Activated T-cell treated with anti-CD3 and anti-CD28 coated beads, Interleukin-2, amount 50 U/mL, for 1 hour (primary cell): ENCODE results near the gene TIMP2.
"Not testable (repeated sequence)": the region's sequence is repeated elsewhere in the genome, so short reads cannot be mapped to it uniquely, and the experiment has no call there.

Experiments
- DNase-seq: peaks from one replicate; pipeline ENCODE4 v3.0.0-alpha.2; 2020

Gene TIMP2, protein sequence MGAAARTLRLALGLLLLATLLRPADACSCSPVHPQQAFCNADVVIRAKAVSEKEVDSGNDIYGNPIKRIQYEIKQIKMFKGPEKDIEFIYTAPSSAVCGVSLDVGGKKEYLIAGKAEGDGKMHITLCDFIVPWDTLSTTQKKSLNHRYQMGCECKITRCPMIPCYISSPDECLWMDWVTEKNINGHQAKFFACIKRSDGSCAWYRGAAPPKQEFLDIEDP

DNA sequence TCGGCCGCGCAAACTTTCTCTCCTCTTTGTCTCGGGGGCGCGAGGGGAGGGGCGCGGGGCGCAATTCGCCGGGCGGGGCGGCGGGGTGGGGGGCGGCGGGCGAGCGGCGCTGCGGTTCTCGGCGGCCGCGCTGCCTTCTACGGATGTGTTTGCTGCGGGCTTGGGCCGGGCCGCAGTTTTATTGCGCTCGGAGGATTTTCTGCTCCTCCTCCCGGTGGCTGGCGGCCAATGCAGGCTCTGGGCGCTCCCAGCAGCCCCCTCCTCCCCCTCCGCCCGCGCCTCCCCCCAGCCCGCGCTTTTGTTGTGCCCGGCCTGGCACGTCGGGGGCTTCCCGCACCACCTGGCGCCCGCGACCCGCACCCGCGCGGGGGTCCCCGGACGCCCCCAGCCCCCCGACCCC is at the start of gene TIMP2:
TSS of gene TIMP2 (minus strand) at position 154 of the 400 bp plus-strand sequence. CDS start 299 bp downstream, outside the sequence.
- DNase-seq = peak; percentile 75

DNA sequence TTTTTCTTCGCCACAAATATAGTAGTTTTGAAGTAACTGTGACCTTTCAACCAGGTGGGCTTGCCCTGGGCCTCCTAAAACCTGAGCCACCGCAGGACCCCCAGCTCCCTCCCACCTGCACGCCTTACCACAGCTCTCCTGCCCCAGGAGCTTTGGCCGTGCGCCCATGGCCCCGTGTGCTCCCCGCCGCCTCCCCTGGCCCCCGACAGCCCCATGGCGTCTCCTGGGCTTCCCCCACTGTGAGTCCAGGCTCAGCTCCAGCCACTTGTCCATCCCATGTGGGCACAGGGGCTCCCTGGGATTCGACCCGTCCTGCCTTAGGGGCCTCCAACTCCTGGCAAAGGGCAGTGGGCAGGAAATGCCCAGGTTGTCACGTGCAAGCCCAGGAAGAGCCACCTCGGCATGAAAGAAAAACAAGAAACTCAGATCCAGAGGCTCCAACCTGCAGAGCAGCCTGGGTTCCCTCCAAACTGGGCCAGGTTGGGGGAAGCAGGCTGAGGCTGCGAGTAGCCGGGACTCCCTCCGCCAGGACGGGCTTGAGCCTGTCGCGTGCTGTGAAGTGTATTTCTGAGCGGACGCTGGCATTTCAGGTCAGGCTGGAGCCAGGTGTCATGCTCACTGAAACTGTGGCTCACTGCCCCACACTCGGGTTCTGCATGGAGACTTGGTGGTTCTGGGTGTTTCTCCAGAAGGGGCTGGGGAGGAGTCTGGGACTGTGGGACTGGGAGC is 48.8 kb upstream of the TIMP2 start:
- no peak for DNase-seq

DNA sequence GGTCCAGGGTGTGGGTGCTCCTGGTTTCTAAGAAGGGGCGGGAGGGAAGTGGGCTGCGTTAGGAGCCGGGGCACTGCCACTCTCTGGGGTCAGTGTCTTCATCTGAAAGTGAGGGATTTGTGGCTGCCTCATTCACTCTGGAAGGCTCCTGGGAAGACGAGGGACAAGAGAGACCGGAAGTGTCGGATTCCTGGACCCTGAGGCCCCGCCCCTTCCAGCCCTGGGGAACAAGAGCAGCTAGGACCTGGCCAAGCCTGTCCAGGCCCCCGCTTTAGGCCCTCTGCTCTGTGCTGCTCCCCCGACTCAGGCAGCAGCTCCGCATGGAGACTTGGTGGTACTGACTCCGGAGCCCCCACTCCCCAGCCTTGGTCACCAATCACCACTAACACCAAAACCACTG is 48.0 kb upstream of the TIMP2 start:
- DNase-seq = no peak

DNA sequence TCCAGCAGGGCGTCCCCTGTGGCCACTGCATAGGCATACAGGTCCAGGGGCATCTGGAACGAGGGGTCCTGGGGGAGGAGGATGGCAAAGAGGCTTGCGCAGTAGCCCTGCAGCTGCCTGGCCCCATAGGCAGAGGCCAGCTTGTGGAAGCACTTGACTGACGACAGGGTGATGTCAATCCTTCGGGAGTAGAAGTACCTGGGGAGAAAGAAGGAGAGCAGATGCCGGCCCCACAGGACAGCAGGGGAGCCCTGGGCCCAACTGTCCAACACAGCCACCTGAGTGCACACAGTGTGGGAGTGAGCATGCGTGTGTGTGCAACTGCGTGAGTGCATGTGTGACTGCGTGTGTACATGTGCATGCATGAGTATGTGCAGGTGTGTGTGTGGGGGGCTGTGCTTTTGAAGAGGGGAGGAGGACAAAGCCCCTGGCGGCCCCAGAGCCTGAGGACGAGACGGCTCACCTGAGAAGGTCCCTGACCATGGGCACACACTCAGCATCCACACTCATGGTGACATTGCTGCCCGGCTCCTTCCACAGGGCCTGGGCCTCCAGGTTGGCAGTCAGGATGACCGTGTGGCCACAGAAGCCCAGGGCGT is 47.4 kb upstream of the TIMP2 start:
- DNase-seq = no peak

DNA sequence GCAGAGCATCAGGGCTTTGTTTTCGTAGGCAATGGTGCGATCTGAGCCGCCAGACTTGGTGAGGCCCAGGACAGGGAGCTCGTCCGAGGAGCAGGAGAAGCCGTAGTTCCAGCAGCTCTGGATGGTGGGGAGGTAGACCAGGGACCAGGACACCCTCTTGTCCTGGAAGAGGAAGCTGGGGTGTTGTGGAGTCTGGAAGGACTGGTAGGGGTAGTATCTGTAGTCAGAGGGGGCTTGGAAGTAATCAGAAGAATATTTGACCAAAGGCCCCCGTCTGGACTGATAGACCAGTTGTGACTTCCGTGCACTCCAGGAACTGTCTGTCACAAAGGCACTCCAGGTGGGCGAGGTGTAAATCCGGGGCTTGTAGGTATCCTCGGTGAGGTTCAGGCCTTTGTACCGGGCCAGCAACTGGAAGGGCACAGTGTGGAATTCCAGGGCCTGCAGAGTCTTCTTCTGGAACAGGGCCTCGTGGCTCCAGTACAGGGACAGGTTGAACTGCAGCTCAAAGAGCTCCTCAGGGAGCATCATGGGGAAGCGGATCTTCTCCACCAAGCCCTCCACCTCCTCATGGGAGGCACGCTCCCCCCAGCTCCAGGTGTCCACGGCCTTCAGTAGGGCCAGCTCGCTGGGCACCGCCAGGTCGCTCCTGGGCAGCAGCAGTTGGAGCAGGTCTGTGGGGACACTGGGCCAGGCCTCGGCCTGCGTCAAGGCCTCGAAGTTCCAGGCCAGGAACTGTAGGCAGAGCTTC is 46.7 kb upstream of the TIMP2 start:
- DNase-seq = no peak

DNA sequence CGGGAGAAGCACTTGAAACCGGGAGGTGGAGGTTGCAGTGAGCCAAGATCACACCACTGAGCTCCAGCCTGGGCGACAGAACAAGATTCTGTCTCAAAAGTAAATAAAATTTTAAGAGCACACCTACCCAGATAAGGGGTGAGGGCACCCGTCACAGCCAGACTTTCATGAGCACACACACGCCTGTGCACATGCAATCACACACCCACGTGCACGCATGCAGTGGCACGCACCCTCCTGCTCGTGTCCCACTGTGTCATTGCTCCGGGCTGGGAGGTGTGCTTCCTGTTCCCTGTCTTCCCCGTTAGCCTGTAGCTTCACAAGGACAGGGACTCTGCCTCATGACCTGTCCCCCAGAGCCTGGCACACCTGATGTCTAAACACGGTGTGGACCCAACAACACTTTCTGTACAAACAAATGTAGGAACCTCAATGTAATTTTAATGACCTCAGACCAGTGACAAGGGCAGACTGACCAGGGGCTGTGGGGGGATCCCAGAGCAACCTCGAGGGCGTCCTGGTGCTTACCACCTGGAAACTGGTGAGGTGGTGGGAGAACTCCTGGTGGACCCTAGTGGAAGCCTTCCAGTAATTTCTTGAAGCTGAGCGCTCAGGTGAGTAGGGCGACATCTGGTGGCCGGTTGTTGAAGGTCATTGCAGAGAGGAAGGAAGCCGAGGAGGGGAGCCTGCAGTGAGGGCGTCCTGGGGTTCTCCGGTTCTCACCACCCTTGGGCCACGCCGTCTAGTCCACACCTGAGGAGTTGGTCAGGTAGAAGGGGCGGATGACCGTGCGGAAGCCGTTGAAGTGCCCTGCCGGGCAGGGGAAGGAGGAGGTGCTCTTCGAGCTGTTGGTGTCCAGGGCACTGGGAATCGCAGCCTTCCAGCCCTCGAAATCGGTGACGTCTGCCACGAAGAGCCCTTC is 45.9 kb upstream of the TIMP2 start:
- DNase-seq = peak; percentile 82

DNA sequence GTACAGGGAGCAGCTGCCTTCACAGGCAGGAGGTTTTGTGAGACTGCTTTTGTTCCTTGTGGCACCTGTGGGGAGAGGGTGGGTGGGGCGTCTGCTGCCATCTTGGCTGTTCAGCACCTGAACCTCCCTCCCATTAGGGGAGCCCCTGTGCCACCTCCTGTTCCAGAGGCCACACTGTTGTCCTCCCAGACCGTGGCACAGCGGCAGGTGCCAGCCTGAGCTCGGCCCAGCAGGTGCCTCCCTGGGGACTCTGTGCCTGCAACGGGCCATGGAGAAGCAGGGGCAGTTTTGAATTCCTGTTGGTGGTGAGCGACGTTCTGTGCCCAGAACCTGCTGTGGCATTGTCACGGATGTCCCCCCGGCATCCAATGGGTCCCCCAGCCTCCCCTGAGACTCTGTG is 44.7 kb upstream of the TIMP2 start:
- no peak for DNase-seq

DNA sequence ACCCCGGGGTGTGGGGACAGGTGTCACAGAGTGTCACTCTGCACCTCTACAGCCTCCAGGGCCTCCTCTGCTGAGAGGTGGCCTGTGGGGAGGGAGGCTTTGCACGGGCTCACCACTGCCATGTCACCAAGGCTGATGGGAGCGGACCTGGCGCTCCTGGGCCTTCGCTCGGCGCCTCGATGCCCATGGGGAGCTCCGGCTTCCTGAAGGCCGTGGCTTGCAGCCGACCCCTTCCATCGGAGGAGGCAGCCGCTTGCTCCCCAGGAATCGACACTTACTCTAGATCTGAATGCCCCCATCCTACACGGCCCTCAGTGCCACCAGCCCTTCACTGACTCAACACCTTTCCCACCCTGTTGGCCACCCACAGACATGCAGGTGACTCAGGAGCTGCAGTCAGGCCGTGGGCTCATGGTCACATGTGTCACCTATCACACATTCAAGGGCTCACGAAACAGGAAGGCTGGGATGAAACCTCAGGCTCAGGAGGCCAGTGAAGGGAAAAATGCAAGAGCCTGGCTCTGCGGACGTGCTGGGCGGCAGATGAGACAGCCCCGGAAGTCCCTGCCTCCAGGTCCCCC is 42.7 kb upstream of the TIMP2 start:
- no peak for DNase-seq

DNA sequence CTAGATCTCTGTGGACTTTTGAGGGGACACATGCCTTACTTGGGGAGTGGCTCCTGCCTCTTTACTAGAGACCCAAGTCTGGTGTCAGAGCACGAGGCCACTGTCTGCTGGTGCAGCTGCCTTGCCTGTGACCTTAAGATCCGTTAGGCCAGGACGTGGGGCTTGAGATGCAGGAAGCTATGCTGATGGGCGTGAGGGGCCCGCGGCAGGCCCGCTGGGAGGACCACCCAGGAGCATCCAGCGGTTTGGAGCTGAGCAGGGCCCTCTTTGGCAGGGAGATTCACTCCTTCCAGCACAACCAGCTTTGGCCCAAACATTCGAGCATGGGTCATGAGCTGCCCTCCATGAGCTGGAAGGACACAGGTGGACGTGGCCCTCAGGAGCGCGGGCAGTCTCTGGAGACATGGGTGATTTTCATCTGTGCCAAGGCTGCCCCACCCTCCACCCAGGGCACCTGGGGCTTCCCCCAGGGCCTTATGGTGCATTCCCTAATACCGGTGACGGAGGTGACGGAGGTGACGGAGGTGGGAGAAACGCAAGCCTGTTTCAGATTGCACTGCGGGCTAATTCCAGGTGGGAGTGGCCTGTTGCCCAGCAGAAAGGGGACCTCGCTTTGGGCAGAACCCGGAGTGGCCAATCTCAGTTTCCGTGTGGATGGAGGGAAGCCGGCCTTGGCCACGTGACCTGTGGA is 41.9 kb upstream of the TIMP2 start:
- DNase-seq = no peak

DNA sequence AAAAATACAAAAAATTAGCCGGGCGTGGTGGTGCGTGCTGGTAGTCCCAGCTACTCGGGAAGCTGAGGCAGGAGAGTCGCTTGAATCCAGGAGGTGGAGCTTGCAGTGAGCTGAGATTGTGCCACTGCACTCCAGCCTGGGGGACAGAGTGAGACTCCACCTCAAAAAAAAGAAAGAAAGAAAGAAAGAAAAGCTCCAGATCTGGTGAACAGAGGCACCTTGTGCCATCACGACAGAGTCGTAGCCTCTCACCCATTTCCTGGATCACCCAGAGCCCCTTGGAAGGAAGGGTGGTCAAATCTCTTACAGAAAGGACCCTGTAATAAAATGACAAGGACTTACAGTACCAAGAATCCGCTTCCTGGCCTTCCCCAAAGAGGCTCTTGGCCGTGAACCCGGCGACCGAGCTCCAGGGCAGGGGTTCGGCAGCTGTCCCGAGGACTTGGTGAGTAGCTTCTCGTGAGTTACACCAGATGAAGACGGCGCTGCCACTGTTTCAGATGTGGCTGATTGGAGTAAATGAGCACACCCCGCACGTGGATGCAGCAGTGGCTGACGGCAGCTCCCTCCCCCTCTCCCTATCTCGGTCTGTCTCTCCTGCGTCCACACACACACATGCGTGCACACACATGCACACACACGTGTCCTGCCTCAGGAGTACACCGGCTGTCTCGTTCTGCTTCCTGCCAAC is 41.1 kb upstream of the TIMP2 start:
- DNase-seq = no peak

DNA sequence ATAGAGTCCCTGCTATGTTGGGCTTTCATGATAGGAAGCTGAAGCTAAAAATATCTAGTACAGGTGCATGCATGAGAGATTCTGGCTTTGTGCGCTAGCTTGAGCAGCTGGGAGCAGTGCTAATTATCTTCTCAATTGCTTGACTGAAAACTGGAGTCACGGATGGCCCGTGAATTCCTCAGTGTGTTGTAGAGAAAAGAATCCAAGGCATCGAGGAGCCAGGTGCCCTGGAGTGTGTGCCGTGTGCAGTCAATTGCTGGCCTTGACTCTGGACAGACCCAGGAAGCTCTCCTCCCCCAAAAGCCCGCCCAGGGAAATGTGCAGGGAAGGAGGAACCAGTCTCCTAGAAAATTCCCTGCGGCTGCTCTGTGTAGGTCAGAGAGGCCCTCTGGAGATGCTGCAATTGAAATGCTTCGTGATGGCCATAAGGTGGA is 40.3 kb upstream of the TIMP2 start:
- DNase-seq = no peak

DNA sequence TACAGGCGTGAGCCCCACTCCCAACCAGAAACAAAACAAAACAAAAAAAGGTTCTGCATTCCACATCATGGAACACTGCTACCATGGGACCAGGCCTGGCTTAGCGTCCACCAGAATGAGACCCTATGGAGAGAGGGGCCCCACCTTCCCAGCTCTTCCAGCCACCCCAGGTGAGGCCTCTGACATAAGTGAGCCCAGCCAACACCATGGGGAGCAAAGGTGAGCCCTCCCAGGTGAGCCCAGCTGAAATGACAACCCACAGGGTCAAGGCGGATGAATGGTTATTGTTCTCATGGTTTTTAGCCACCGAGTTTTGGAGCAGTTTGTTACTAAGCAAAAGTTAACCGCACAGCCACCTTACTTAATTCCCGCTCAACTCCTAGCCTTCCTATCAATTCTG is 38.2 kb upstream of the TIMP2 start:
- DNase-seq = no peak

DNA sequence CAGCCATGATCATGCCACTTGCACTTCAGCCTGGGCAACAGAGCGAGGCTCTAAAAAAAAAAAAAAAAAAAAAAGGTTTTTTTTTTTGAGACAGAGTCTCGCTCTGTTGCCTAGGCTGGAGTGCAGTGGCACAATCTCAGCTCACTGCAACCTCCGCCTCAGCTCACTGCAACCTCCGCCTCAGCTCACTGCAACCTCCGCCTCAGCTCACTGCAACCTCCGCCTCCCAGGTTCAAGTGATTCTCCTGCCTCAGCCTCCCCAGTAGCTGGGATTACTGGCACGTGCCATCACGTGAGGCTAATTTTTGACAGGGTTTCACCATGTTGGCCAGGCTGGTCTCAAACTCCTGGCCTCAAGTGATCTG is 37.8 kb upstream of the TIMP2 start:
- DNase-seq = not testable (repeated sequence)

DNA sequence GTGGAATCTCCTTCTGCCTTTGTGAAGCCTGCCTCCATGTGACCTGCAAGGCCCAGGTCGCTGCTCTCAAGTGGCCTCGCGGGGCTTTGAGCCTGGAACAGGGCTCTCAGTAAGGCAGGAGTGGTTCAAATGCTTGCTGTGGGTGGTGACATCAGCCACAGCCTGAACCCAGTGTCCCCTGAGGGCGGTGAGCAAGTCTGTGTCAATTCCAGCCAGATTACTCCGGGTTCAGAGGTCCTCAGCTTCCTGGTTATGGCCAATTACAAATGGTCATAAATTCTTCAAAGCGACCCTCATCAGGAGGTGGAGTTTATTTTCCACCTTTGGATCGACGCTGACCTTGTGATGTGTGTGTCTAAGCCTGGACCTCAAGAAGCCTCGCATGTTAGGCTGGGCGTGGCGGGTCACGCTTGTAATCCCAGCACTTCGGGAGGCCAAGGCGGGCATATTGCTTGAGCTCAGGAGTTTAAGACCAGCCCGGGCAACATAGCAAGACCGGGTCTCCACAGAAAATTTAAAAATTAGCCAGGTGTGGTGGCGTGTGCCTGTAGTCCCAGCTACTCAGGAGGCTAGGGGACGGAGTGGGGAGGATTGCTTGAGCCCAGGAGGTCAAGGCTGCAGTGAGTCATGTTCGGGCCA is 37.3 kb upstream of the TIMP2 start:
- DNase-seq = no peak

DNA sequence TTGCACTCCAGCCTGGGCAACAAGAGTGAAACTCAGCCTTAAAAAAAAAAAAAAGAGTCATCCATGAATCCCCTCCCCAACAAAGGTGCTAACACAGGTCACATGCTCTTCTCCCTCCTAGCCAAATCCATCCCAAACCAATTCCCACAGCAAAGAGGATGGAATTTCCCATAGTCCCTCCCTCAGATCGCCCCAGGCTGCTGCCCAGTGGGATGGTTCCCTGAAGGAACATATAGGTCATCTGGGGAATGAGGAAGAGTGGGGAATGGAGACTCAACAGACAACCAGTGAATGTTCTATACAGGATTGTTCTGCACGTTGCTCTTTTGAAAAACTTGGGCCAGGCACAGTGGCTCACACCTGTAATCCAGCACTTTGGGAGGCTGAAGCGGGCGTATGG is 36.4 kb upstream of the TIMP2 start:
- DNase-seq = no peak

DNA sequence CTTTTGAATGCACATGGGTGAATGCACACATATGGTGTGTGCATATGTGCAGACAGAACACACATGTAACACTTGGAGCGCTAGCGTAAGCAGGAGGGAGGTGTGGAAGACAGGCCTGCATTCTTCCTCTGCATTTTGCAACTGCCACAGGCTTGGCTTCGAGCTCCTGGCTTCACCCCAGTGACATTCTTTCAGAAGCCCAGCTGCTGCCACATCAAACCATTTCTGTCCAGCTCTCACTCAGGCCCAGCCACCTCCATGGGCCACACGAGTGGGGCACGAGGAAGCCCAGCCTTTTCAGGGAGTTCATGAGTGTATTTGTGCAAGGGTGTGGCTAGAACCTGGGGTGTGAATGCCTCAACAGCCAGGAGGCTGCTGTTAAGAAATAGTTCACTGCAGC is 35.7 kb upstream of the TIMP2 start:
- no peak for DNase-seq

DNA sequence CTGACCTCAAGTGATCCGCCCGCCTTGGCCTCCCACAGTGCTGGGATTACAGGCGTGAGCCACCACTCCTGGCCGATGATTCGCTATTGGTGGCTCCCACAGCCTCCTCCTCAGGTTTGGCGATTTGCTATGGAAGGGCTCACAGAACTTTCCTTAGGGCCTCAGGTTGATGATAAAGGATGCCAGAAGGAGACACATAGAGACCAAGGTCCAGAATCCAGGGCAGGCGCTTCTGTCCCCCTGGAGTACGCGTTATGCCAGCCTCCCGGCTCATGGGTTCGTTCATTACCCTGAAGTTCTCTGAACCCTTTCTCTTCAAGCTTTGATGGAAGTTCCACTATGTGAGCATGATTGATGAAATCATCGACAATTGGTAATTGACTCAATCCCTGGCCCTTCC is 34.6 kb upstream of the TIMP2 start:
- DNase-seq = no peak

DNA sequence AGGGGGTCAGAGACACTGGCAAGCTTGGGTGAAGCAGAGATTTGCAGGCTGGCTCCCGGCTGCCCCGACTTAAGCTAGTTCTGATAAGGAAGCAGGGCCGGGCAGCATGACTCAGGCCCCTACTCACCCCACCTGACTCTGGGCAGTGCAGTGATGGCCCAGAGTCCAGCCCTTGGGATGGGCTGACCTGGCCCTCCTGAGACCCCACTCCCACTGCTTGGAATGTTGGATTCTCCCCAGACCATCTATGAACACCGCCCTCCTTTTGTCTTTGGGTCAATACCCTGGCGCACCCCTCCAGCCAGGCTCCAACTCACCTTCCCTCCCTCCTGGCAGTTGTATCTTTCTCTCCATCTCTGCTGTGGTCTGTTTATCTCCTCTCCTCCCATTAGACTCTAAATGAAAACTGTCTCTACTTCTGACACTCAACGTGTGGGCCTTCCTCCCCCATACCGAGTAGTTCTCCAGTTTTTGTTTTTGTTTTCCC is 33.5 kb upstream of the TIMP2 start:
- no peak for DNase-seq

DNA sequence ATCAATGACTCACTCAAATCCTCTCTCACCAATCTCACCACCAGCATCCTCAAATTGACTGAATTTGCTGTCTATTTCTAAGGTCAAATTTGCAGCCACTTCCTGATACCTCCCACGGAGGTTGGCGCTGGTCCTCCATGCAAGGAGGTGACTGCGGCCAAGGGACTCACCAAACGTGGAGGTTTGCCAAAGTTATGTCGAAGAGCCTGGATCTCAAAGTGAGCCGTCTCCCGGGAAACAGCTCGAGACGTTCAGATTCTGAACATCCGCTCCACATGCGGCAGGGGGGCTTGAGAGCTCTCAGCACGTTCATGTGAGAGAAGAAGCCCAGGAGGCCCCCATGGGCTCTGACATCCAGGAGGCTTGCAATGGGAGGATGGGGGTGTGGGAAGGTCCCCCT is 31.9 kb upstream of the TIMP2 start:
- DNase-seq = no peak

DNA sequence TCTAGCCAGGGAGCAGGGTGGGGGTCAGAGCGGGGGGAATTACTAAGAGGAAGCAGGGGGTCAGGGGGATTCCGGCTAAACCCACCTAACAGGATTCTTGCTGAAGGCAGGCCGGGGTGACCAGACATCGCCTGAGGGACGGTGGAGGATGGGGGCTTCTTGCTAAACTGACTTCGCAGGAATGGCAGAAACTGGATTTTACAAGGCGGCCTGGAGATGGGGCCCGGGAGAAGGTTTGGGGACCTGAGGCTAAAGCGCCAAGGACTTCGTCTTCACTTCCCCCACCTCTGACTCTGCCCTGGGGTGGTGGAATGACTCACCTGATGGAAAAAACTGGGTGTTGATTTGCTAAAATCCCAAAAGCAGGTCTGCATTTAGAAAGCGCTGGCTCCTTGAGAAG is 31.1 kb upstream of the TIMP2 start:
- DNase-seq = no peak
